Activated naive CD8-positive, alpha-beta T cell treated with anti-CD3 and anti-CD28 coated beads, Interleukin-2, amount 50 U/mL, for 16 hours (primary cell): ENCODE measurements around the gene PDLIM5.
"Not testable (repeated sequence)": the region's sequence is repeated elsewhere in the genome, so short reads cannot be mapped to it uniquely, and the experiment has no call there.

Source experiments
- DNase-seq: peaks from one replicate; pipeline ENCODE4 v3.0.0-alpha.2; 2020; ENCODE audit warnings: low read depth, low spot score

PDLIM5 gene

DNA sequence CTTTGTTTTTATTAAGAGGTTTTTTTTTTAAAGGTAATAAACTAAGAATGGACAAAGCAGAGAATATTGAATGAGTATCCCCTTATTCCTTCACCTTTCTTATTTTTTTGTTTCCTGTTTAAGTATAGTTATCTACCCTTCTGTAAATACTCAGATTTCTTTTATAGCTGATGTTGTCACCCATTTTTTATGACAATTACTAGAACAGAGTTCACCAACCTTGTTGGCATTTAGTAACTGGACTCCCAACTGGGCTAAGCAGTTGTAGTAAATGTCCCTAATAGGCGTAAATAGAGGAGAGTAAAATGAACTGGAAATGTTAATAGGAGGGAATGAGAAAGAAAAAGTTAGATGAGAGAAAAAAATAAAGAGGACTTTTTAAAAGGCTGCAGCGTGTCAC lies 9.8 kb downstream of the PDLIM5 start:
- DNase-seq, result no peak

GRCh38 chr4:94462572-94462971 lies 10.8 kb downstream of the PDLIM5 start:
- no peak for DNase-seq

- DNase-seq, result no peak
Measured at GRCh38 chr4:94463771-94464170, 12.0 kb downstream of the PDLIM5 start.

GRCh38 chr4:94466371-94466770 lies 14.6 kb downstream of the PDLIM5 start:
- DNase-seq, result no peak

DNA sequence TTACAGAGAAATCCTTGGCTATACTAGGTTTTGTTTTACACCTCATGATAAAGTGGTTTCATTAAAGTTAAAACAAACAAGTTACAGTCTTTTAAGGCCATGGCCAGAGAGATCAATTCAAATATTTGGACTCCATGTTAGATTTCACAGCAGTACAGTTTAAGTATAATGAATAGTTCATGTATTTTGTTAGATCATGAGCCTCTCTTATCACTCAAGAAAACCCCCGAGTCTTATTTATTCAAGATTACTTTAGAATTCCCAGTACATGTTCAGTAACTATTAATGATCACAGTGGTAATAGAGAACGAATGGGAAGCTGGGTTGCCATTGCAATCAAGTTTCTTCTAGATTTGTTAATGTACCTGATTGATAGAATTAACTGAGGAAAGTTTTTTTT lies 15.2 kb downstream of the PDLIM5 start:
- DNase-seq, result no peak

DNA sequence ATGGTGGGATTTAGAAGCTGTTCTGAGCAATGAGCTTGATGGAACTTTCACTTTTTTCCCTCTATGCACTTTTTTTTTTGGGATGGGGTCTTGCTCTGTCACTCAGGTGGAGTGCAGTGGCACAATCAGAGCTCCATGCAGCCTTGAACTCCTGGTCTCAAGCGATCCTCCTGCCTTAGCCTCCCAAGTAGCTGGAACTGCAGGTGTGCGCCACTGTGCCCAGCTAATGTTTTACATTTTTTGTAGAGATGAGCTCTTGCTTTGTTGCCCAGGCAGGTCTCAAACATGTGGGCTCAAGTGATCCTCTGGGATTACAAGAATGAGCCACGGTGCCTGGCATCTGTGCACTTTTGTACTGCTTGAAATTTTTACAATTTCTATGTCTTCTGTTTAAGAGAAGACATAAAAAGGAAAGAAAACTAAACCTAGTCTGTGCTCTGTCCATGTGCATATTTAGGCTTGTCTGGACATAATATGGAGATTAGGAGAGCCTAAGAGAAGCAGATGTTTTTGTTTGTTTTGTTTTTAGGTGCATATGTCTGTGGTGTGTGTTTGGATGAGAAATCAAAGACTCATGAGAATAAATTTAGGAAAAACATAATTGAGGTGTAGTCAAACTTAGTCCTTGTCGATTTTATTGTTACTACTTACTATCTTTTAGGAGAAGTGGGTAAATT lies 16.5 kb downstream of the PDLIM5 start:
- DNase-seq, result no peak

DNA sequence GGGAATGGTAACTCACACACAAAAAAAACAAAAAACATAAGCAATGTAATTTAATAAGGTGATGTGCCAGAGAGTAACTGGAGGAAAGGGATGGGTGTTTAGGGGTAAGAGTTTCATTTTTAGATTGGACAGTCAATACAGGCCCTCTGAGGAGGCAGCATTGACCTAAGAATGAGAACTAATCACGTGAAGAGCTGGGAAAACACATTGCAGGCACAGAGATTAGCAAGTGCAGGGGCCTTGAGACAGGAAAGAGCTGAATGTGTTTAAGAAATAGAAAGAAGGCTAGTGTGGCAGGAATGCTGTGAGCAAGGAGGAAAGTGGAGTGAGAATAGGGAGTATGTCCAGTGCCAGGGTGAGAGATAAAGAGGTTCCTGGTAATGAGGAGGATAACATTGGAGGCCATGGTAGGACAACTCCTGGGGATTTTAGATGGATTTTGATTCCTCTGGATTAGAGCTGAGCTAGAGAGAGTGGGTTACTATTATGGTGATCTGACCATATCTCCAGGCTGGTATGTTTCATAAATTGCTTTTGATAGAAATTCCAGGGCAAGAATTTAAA lies 17.6 kb downstream of the PDLIM5 start:
- DNase-seq, result no peak

- DNase-seq, result no peak
Measured at GRCh38 chr4:94470132-94470531, 18.4 kb downstream of the PDLIM5 start.

GRCh38 chr4:94470782-94471181 lies 19.0 kb downstream of the PDLIM5 start:
- DNase-seq, result not testable (repeated sequence)

- DNase-seq, result no peak
Measured at GRCh38 chr4:94472056-94472826, 20.5 kb downstream of the PDLIM5 start.

GRCh38 chr4:94475050-94475449 lies 23.3 kb downstream of the PDLIM5 start:
- no peak for DNase-seq

- DNase-seq, result no peak
Measured at GRCh38 chr4:94475794-94476193, 24.1 kb downstream of the PDLIM5 start.

DNA sequence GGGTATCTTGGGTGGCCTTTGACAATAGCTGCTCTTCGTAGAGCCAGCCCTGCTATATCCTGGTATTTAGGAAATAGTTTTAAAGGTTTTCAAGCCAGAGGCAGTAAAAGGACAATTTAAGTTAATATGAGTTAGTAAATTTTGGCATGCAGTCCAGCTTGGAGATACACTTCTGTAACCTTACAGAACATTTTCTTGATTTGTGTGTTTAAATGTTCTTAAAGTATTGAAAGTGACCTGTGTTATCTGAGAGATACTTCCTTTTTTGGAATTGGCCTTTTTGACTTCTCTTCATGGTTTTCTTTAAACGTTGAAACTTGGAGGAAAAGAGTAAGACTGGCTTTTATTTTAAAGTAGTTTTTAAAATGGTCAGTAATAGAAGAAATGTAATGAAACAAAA lies 25.5 kb downstream of the PDLIM5 start:
- no peak for DNase-seq

- DNase-seq, result not testable (repeated sequence)
Measured at GRCh38 chr4:94478805-94479204, 27.1 kb downstream of the PDLIM5 start.

DNA sequence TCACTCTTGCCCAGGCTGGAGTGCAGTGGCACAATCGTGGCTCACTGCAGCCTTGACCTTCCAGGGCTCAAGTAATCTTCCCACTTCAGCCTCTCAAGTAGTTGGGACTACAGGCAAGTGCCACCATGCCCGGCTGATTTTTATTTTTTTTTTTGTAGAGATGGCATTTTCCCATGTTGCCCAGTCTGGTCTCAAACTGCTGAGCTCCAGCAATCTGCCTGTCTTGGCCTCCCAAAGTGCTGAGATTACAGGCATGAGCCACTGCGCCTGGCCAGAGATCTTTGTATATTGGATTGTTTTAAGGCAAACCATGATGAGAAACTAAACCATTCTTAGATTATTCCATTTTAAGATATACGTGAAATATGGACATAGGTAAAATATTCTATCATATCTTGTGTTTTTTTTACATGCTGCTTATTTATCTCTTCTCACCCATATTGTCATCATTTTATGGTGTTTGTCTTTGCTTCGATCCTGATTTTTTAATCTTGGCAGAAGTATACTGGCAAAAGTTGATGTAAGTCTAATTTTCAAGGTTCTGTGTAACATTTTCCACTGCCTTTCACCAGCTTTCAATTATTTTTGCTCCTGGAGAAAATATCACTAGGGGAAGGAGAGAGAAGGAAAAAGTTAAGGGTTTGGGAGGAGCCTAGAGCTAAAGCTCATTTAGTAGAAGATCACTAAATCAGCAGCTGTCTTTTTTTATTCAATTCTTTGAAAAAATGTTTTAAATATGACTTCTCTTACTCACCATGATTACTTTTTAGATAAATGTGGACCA lies 27.8 kb downstream of the PDLIM5 start:
- no peak for DNase-seq

DNA sequence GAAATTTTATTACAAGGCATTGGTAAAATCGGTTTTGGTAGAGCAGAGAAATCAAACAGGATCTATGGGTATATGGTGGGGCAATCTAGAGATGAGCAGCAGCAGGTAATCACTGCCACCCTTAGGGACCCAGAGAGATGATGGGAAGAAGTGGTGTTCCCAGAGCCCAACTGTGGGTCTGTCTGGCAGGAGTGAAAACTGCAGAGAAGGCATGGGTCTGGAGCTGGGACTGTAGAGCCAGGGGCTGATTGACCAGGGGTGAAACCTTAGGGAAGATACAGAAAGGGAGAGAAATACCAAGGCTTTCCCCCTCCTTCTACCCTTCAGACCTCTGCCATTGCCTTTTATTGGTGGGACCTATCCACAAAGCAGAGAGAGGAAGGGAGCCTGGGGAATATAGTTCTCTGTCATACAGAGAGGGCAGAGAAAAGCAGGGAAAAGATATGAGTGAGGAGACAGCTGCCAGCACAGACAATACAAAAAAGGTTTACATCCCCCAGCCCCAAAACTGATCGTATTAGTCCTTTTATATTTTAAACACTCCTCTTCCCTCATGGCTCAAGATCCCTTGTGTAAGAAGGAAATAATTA lies 28.7 kb downstream of the PDLIM5 start:
- no peak for DNase-seq

DNA sequence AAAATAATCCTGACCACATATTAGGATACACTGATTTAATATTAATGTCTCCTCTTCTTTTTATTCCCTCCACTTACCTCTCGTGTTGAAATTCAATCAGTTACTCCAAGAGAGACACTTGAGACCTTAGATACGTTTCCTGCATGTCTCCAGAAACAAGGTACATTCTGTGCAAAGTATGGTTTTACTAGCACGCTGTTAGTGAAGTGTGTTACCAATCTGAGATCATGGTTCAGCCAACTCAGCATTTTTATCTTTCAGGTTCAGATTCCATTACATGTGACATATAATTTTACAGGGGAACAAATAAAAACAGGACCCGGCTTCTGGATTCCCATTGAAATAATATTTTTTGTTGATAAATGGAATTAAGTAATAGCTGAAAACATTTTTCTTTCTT lies 32.2 kb downstream of the PDLIM5 start:
- DNase-seq, result no peak

DNA sequence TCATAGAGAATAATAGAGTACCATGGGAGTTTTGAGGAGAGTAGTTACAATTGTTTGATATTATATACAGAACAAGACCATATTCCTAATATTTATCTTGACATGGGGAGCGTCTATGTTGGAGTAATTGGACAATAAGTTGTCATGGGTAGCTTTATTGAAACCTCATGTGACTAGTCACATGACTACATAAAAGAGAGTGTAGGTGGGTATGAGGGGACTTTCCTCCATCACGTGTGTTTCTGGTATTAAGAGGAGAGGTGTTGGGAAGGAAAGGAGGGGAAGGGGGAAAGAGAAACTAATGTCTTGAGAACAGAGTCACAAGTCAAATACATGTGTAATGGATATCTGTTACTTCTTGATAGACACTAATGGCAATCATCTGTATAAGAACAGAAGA lies 33.1 kb downstream of the PDLIM5 start:
- DNase-seq, result no peak

DNA sequence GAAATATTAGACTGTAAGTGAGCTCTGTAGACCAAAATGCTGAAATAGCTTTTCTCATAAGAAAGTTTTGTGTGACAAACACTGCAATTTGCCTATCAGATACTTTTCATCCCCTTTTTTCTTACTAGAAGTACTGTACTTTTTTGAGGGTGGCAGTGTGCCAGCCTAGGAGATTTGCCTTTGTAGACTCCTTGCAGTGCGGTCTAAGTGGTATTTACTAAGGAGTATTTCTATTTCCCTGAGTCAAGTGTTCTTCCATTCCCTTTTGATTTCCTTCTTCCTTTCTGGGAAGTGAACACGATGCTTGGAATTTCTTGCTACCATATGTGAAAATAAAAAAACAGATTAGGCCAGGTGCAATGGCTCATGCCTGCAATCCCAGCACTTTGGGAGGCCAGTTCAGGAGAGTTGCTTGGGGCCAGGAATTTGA lies 34.6 kb downstream of the PDLIM5 start:
- DNase-seq, result no peak

- DNase-seq, result no peak
Measured at GRCh38 chr4:94488670-94489069, 36.9 kb downstream of the PDLIM5 start.

GRCh38 chr4:94489098-94489497 lies 37.4 kb downstream of the PDLIM5 start:
- DNase-seq, result no peak

DNA sequence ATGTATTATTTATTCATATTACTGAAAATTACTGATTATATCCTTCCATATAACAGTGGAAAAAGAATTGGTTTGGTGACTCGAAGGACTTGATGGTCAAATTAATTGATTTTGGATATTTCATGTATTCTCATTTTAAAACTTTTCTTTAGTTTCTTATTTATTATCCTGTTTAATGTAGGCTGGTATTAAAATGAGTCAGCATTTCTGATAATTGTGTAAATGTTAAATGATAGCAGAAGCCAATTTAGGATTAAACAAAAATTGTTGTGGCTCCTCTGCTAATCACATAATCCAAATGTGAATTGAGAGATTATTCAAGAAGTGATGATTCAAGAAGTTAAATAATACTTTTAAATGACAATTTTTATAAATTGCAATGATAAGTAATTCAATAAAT lies 38.7 kb downstream of the PDLIM5 start:
- no peak for DNase-seq
